GM12891 (cell line): ENCODE results near the gene KCNJ8.

Experiments used
- POLR2A ChIP-seq: IDR thresholded peaks from 2 replicates; pipeline ENCODE4 v1.6.1; 2011; ENCODE audit warnings: low read depth, low read length, control low read depth
- POLR2AphosphoS5 ChIP-seq: IDR thresholded peaks from 2 replicates; pipeline ENCODE4 v1.6.1; 2011; ENCODE audit warnings: low read depth, low read length, control low read depth
- TAF1 ChIP-seq: IDR thresholded peaks from 2 replicates; pipeline ENCODE4 v1.6.1; 2011; ENCODE audit warnings: low read depth, low read length, control low read depth

DNA sequence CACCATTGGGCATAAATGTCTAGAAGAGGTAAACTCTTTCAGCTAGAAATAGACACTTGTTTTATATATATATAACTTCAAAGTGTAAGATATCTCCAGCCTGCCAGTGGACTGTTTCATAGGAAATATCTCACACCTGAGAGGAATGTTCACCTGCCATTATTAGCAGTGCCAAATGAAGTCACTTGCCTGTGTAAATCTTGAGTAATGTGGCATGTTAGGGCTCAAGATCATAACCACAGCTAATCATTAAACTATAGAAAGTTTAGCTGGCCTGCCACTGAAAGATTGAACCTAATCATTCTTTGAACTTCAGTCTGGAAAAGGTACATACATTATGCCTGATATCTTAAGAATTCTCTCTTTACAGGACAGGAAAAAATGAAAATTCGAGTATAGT lies 25.5 kb upstream of the KCNJ8 start:
- TF ChIP-seq POLR2A (no peak), TAF1 (no peak), POLR2AphosphoS5 (no peak)
